ENCODE measurements around the gene EPO. TPM values are rescaled to one million over a fixed set of nuclear protein-coding genes. Genes with fewer than 3 reads are reported as not detected.

The EPO gene
- not detected in 2 replicates for total RNA-seq

GRCh38 chr7:100720279-100720670, at the start of gene EPO:
EPO (plus strand) TSS chr7:100720468; CDS start chr7:100720981, 513 bp downstream.

GRCh38 chr7:100673302-100673941, 46.8 kb upstream of the EPO start, which contains the start of gene GNB2:
GNB2 (plus strand) TSS chr7:100673740; CDS start chr7:100676266, 2,526 bp downstream.

GRCh38 chr7:100694098-100694745, 26.0 kb upstream of the EPO start, which contains the start of gene GIGYF1:
GIGYF1 (minus strand) TSS chr7:100694250; CDS start chr7:100688238, 6,012 bp downstream.

GRCh38 chr7:100705753-100706671, 14.3 kb upstream of the EPO start, which contains the start of gene POP7:
POP7 (plus strand) TSS chr7:100706121; CDS start chr7:100706831, 710 bp downstream.

Other genes with a start within 250 kb of the EPO start
- 13.2 and 17.1 TPM in 2 replicates for gene TSC22D4, start 241.3 kb upstream of the EPO start, total RNA-seq
- 0.19 and 0.85 TPM in 2 replicates for gene NYAP1, start 236.5 kb upstream of the EPO start, total RNA-seq
- 3.7 and 9.2 TPM in 2 replicates for gene AGFG2, start 181.3 kb upstream of the EPO start, total RNA-seq
- gene SAP25, start 146.6 kb upstream of the EPO start, total RNA-seq, result not detected in 2 replicates
- 12.7 TPM in 2 replicates for gene LRCH4, start 134.3 kb upstream of the EPO start, total RNA-seq
- gene FBXO24, start 134.1 kb upstream of the EPO start, total RNA-seq, result 0.28 and 0.77 TPM in 2 replicates
- gene PCOLCE, start 118.1 kb upstream of the EPO start, total RNA-seq, result 24.2 and 39.5 TPM in 2 replicates
- gene MOSPD3, start 107.9 kb upstream of the EPO start, total RNA-seq, result 2.5 and 6.8 TPM in 2 replicates
- gene TFR2, start 78.9 kb upstream of the EPO start, total RNA-seq, result 0.77 and 2.3 TPM in 2 replicates
- gene ACTL6B, start 64.0 kb upstream of the EPO start, total RNA-seq, result not detected in 2 replicates
- 57.5 and 169 TPM in 2 replicates for gene GNB2, start 46.7 kb upstream of the EPO start, total RNA-seq
- gene GIGYF1, start 26.2 kb upstream of the EPO start, total RNA-seq, result 9.8 and 13.2 TPM in 2 replicates
- 29.3 and 60.6 TPM in 2 replicates for gene POP7, start 14.3 kb upstream of the EPO start, total RNA-seq
- gene ZAN, start 13.1 kb downstream of the EPO start, total RNA-seq, result not detected in 2 replicates
- gene EPHB4, start 107.1 kb downstream of the EPO start, total RNA-seq, result 40.9 and 47.7 TPM in 2 replicates
- 13.0 and 15.7 TPM in 2 replicates for gene SLC12A9, start 132.2 kb downstream of the EPO start, total RNA-seq
- gene TRIP6, start 146.9 kb downstream of the EPO start, total RNA-seq, result 43.1 and 70.4 TPM in 2 replicates
- 24.5 and 61.7 TPM in 2 replicates for gene SRRT, start 154.6 kb downstream of the EPO start, total RNA-seq
- 6.1 and 6.8 TPM in 2 replicates for gene UFSP1, start 169.2 kb downstream of the EPO start, total RNA-seq
- under 0.01 and 0.28 TPM in 2 replicates for gene ACHE, start 175.4 kb downstream of the EPO start, total RNA-seq
- gene MUC3A, start 229.1 kb downstream of the EPO start, total RNA-seq, result not detected in 2 replicates
- gene MUC12, start 249.1 kb downstream of the EPO start, total RNA-seq, result 0.19 TPM in 1 of 2 replicates, not detected in the other